Activated T-cell treated with anti-CD3 and anti-CD28 coated beads, Interleukin-2, amount 50 U/mL, for 72 hours (primary cell): Measurements from ENCODE around the gene SETMAR. TPM values are rescaled to one million over a fixed set of nuclear protein-coding genes. Genes with fewer than 3 reads are reported as not detected.
A peak's percentile ranks its signal among the peaks of the same experiment; 100 is the strongest.
"Not testable (repeated sequence)": the region's sequence is repeated elsewhere in the genome, so short reads cannot be mapped to it uniquely, and the experiment has no call there.

Experiments
- ATAC-seq, 2 donors: fragments of 150-1000 bp; cut with Tn5 transposase; replicated peaks in 1 of 2; 2 replicates each; pipeline ENCODE4 v1.10.0; 2021; ENCODE audit warnings: moderate library complexity in 2 of 2, mild to moderate bottlenecking in 1 of 2
- DNase-seq, 2 donors: peaks; one replicate each; pipeline ENCODE4 v3.0.0; 2021 to 2022; ENCODE audit warnings: mixed read lengths in 1 of 2
- H3K27ac Mint-ChIP-seq: one replicate; pipeline ENCODE4 v1.8.0; 2022; ENCODE audit warnings: mild to moderate bottlenecking, moderate library complexity, mixed read lengths
- H3K27me3 Mint-ChIP-seq: one replicate; pipeline ENCODE4 v1.8.0; 2022; ENCODE audit warnings: low read depth, mixed read lengths
- H3K36me3 Mint-ChIP-seq, 2 donors: one replicate each; pipeline ENCODE4 v1.8.0; 2022; ENCODE audit warnings: mixed read lengths in 2 of 2, mild to moderate bottlenecking in 1 of 2; ENCODE audit not compliant: insufficient read depth in 2 of 2
- H3K4me1 Mint-ChIP-seq: one replicate; pipeline ENCODE4 v1.8.0; 2022; ENCODE audit warnings: low read depth, mixed read lengths
- H3K4me3 Mint-ChIP-seq, 2 donors: one replicate each; pipeline ENCODE4 v1.8.0; 2022; ENCODE audit warnings: mild to moderate bottlenecking in 2 of 2, mixed read lengths in 2 of 2, moderate library complexity in 2 of 2
- H3K9me3 Mint-ChIP-seq, 2 donors: one replicate each; pipeline ENCODE4 v1.8.0; 2022; ENCODE audit warnings: mixed read lengths in 2 of 2
- total RNA-seq, 2 donors: library from RNA; stranded (reverse); gene quantifications; one replicate each; pipeline ENCODE4 v1.2.3, GENCODE V29; 2022

SETMAR gene
- 10 to 100 TPM in 1 of 2 donors, 1 to 10 TPM in 1; 7.5 to 10.6 TPM for total RNA-seq

- H3K9me3 Mint-ChIP-seq, result peaks cover 0 to 2% of the 10 kb centered on the region in 2 donors
- peak; percentile 86 to 87 for DNase-seq
- peaks cover 26% of the 10 kb centered on the region for H3K4me1 Mint-ChIP-seq
- peaks cover 0 to 4% of the 10 kb centered on the region in 2 donors for H3K36me3 Mint-ChIP-seq
- ATAC-seq, result peak; percentile 97 to 98
- peak within 1 kb of the TSS; percentile 87 to 92 for H3K4me3 Mint-ChIP-seq
- H3K27ac Mint-ChIP-seq, result peak within 1 kb of the TSS; percentile 91
- H3K27me3 Mint-ChIP-seq, result no peaks in the 10 kb centered on the region
These were observed at the start of gene SETMAR for GRCh38 chr3:4303187-4304123. SETMAR (plus strand) TSS chr3:4303369; CDS start chr3:4303371, 2 bp downstream.

- Mint-ChIP-seq H3K9me3 (peaks cover 0 to 1% of the 10 kb centered on the region in 2 donors), H3K27ac (no peak overlapping the region), H3K4me3 (no peak overlapping the region), H3K36me3 (no peaks in the 10 kb centered on the region), H3K4me1 (no peaks in the 10 kb centered on the region), H3K27me3 (no peaks in the 10 kb centered on the region)
- DNase-seq, result no peak
- ATAC-seq, result no peak
These were observed 41.8 kb upstream of the SETMAR start for GRCh38 chr3:4261406-4261805.

- no peak overlapping the region for H3K27ac Mint-ChIP-seq
- H3K9me3 Mint-ChIP-seq, result peaks cover 0 to 2% of the 10 kb centered on the region in 2 donors
- no peaks in the 10 kb centered on the region for H3K27me3 Mint-ChIP-seq
- no peaks in the 10 kb centered on the region for H3K4me1 Mint-ChIP-seq
- ATAC-seq (no peak), DNase-seq (no peak)
- H3K4me3 Mint-ChIP-seq, result no peak overlapping the region
- H3K36me3 Mint-ChIP-seq, result no peaks in the 10 kb centered on the region
These were observed 39.1 kb upstream of the SETMAR start for GRCh38 chr3:4264040-4264439.

- no peak for ATAC-seq
- Mint-ChIP-seq H3K36me3 (no peaks in the 10 kb centered on the region), H3K4me1 (peaks cover 11% of the 10 kb centered on the region), H3K4me3 (no peak overlapping the region), H3K9me3 (peaks cover 0 to 2% of the 10 kb centered on the region in 2 donors), H3K27me3 (no peaks in the 10 kb centered on the region), H3K27ac (no peak overlapping the region)
- DNase-seq, result no peak
These were observed 32.4 kb upstream of the SETMAR start for GRCh38 chr3:4270720-4271119.

GRCh38 chr3:4271834-4272233, 31.3 kb upstream of the SETMAR start:
- Mint-ChIP-seq H3K9me3 (peaks cover 0 to 2% of the 10 kb centered on the region in 2 donors), H3K27ac (no peak overlapping the region), H3K4me3 (no peak overlapping the region), H3K36me3 (no peaks in the 10 kb centered on the region), H3K27me3 (no peaks in the 10 kb centered on the region), H3K4me1 (peaks cover 11% of the 10 kb centered on the region)
- ATAC-seq (no peak), DNase-seq (no peak)

GRCh38 chr3:4279516-4280105, 23.6 kb upstream of the SETMAR start:
- Mint-ChIP-seq H3K36me3 (no peaks in the 10 kb centered on the region), H3K4me3 (no peak overlapping the region), H3K4me1 (no peaks in the 10 kb centered on the region), H3K9me3 (no peaks in the 10 kb centered on the region), H3K27me3 (no peaks in the 10 kb centered on the region), H3K27ac (no peak overlapping the region)
- ATAC-seq (no peak), DNase-seq (no peak)

- no peaks in the 10 kb centered on the region for H3K4me1 Mint-ChIP-seq
- no peaks in the 10 kb centered on the region for H3K27me3 Mint-ChIP-seq
- H3K27ac Mint-ChIP-seq, result no peak overlapping the region
- H3K4me3 Mint-ChIP-seq, result no peak overlapping the region
- ATAC-seq (no peak), DNase-seq (no peak)
- no peaks in the 10 kb centered on the region for H3K36me3 Mint-ChIP-seq
- no peaks in the 10 kb centered on the region for H3K9me3 Mint-ChIP-seq
These were observed 21.2 kb upstream of the SETMAR start for GRCh38 chr3:4281991-4282390.

GRCh38 chr3:4284865-4285264, 18.3 kb upstream of the SETMAR start:
- Mint-ChIP-seq H3K4me1 (no peaks in the 10 kb centered on the region), H3K27ac (no peak overlapping the region), H3K9me3 (no peaks in the 10 kb centered on the region), H3K4me3 (no peak overlapping the region), H3K27me3 (no peaks in the 10 kb centered on the region), H3K36me3 (no peaks in the 10 kb centered on the region)
- no peak for ATAC-seq
- no peak for DNase-seq

GRCh38 chr3:4289044-4289443, 14.1 kb upstream of the SETMAR start:
- Mint-ChIP-seq H3K27ac (no peak overlapping the region), H3K4me1 (peaks cover 16% of the 10 kb centered on the region), H3K36me3 (no peaks in the 10 kb centered on the region), H3K9me3 (no peaks in the 10 kb centered on the region), H3K4me3 (no peak overlapping the region), H3K27me3 (no peaks in the 10 kb centered on the region)
- ATAC-seq (no peak), DNase-seq (no peak)

GRCh38 chr3:4290272-4290893, 12.8 kb upstream of the SETMAR start:
- peaks cover 16% of the 10 kb centered on the region for H3K4me1 Mint-ChIP-seq
- ATAC-seq (no peak), DNase-seq (peak; percentile 27 to 37)
- H3K27ac Mint-ChIP-seq, result no peak overlapping the region
- H3K36me3 Mint-ChIP-seq, result no peaks in the 10 kb centered on the region
- H3K27me3 Mint-ChIP-seq, result no peaks in the 10 kb centered on the region
- H3K9me3 Mint-ChIP-seq, result no peaks in the 10 kb centered on the region
- no peak overlapping the region for H3K4me3 Mint-ChIP-seq

GRCh38 chr3:4292301-4292700, 10.9 kb upstream of the SETMAR start:
- Mint-ChIP-seq H3K9me3 (no peaks in the 10 kb centered on the region), H3K36me3 (no peaks in the 10 kb centered on the region)
- no peak for DNase-seq

GRCh38 chr3:4294616-4295327, 8.4 kb upstream of the SETMAR start:
- H3K9me3 Mint-ChIP-seq, result no peaks in the 10 kb centered on the region
- peaks cover 16% of the 10 kb centered on the region for H3K4me1 Mint-ChIP-seq
- H3K36me3 Mint-ChIP-seq, result no peaks in the 10 kb centered on the region
- no peak for DNase-seq
- ATAC-seq, result no peak
- H3K4me3 Mint-ChIP-seq, result no peak overlapping the region
- no peaks in the 10 kb centered on the region for H3K27me3 Mint-ChIP-seq
- H3K27ac Mint-ChIP-seq, result no peak overlapping the region

More at GRCh38 chr3:4292301-4292700, 10.9 kb upstream of the SETMAR start:
- no peak overlapping the region for H3K4me3 Mint-ChIP-seq
- no peak overlapping the region for H3K27ac Mint-ChIP-seq
- ATAC-seq, result no peak
- H3K27me3 Mint-ChIP-seq, result no peaks in the 10 kb centered on the region
- H3K4me1 Mint-ChIP-seq, result peaks cover 16% of the 10 kb centered on the region

- not testable (repeated sequence) for H3K4me3 Mint-ChIP-seq, H3K9me3 Mint-ChIP-seq, H3K27ac Mint-ChIP-seq, H3K36me3 Mint-ChIP-seq, H3K27me3 Mint-ChIP-seq, DNase-seq, ATAC-seq
- H3K4me1 Mint-ChIP-seq, result peaks cover 16% of the 10 kb centered on the region
These were observed 6.7 kb upstream of the SETMAR start for GRCh38 chr3:4296454-4296853.
